Stimulated activated CD8-positive, alpha-beta memory T cell treated with anti-CD3 and anti-CD28 coated beads, Interleukin-12 subunit alpha, Interleukin-12 subunit beta, amount 100 ng/mL, for 4 hours (primary cell): ENCODE measurements around the gene DBH.

Experiments
- DNase-seq: peaks from one replicate; pipeline ENCODE4 v3.0.0-alpha.2; 2020; ENCODE audit warnings: low read depth

The DBH gene

DNA sequence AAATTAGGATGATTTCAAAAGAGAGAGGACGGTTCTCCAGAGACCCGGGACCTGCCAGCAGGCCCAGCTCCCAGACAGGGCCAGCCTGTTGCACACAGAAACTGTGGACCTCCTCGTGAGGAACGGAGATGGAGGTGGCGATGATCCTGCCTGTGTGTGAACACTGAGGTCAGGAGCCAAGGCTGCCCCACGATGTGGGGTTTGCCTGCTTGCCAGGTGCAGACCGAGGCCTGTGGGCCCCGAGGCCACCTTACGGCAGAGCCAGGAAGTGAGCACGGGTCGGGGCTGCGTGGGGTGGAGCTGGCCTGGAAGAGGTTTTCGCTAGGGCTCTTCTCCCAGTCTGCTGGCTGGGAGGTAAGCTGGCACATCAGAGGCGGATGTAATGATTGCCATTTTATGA lies 31.3 kb upstream of the DBH start:
- DNase-seq = no peak

DNA sequence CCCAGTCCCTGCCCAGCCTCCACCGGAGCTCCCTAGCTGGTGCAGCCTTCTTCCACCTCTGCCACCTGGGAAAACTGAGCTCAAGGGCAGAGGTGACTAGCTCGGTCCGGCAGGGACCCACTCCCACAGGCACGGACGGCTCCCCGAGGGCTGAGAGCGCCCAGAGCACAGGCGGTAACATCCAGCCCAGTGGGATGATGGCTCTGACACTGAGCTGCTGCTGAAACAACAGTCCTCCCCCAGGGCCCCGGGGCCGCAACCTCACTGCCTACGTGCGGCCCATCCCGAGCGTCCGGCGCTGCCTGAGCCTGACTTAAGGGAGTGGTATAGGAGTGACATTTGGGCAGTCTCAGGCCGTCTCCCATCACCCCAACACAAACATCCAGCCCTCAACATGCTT lies 30.7 kb upstream of the DBH start:
- DNase-seq = no peak

DNA sequence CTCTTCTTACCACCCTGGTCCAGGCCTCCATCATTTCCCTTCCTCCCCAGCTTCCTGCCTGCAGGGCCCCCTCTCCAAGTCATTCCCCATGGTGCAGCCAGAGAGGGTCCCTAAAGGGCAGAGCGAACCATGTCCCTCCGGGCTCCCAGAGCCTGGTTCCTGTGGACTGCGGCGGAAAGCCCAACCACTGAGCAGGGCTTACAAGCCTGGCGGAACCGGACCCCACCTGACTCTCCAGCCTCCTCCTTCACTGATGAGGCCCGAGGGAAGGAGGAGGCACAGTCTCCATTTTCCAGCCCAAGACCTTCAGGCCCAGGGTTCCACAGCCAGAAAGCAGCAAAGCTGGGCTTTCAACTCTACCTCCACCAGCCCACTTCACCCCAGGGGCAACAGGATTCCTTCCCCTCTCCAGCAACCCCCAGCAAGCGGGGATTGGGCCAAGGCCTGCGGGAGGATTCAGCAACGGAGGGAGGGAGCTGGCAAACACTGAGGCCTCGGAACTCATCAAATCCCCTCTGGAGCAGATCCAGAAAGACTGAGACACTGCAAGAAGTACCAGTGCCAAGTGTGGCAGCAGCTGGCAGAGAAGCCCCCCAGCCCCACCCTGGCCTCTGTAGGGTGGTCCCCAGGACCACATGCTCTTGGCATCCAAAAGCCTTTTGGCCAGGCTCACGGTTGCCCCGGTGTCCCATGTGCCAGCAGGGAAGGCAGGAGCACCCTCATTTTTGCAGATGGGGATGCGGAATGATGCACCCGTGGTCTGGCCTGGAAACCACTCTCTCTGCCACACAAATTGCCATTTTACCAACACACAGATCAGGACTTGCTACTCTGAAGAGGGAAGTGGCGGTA lies 30.1 kb upstream of the DBH start:
- no peak for DNase-seq

DNA sequence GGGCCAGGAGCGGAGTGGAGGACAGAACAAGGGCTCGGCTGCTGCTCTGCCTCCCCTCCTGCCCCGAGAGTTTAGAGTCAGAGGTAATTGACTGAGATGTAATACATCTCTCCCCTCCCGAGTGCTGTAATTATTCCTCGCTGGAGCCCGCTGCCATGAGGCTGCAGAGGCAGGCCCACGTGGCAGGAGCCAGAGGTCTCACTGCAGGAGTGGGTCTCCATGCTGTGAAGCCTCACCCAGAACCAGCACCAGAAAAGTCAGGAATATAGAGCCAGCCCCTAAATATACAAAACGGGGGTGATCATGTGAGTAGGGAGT lies 29.5 kb upstream of the DBH start:
- DNase-seq = no peak

DNA sequence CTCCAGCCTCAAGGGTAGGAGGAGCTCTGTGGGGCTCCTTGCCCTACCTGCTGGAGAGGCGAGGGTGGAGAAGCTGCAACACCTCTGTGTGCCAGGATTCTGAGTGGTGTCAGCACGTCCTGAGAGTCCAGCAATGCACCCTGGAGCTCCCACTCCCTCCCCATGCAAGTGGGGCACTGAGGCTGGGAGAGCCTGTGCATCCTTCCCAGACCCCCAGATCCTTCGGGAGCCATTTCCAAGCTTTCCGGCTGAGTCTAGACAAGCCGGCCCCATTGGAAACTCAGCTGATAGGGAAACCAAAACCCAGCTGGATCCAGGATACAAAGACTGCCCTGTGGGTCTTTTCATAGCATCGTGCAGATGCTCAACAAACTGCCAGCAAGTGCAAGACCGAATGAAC lies 28.8 kb upstream of the DBH start:
- DNase-seq = no peak

DNA sequence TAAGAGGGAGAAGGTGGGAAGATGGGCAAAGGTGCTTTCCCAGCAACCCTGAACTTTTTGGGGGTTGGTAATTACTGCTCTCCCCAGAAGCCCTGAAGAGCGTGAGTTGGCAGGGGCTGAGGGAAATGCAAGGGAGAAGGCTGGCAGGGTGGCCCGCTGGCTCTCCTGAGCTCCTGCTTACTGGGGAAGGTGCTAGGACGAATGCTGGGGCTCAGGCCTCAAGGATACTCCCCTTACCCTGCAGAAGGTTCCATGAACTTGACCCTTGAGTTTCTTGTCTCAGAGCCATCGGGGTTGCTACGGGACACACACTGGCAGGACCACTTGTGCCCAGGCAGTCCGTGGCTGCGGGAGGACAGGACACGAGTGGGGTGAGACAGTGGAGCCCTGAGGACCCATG lies 28.2 kb upstream of the DBH start:
- DNase-seq = no peak

DNA sequence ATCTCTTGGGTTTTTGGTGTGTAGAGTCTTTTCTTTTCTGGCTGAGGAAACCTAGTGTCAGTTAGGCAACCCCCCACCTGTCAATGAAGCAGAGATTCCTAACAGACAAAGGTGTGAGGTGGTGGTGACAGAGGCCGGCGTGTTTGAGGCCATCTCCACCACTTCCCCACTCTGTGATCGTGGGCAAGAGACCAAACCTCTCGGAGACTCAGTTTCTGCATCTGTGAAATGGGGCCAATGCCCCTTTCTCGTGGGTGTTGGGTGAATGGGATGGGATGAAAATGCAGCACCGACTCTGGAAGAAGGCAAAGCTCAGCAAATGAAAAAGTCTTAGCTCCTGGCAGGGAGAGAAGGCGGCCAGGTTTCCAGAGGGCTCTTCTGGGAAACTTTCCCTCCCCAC lies 27.8 kb upstream of the DBH start:
- DNase-seq = no peak

DNA sequence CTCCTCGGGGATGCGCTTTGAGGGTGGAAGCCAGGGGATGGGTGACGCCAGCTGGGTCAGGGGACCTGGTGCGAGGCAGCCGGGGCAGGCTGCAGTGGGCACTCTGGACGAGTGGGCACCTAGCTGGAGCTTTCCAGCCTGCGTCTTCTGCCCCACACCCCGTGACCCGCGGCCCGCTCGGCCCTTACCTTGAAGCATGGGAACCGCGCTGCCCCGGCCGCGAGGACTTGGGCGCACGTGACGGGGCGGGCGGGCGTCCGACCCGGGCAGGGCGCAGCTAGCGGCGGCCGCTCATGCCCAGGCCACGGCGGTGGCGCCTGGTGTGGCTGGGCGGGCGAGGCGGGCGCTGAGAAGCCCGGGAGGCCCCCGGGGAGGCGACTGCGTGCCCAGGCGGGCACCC lies 27.3 kb upstream of the DBH start:
- DNase-seq = no peak

DNA sequence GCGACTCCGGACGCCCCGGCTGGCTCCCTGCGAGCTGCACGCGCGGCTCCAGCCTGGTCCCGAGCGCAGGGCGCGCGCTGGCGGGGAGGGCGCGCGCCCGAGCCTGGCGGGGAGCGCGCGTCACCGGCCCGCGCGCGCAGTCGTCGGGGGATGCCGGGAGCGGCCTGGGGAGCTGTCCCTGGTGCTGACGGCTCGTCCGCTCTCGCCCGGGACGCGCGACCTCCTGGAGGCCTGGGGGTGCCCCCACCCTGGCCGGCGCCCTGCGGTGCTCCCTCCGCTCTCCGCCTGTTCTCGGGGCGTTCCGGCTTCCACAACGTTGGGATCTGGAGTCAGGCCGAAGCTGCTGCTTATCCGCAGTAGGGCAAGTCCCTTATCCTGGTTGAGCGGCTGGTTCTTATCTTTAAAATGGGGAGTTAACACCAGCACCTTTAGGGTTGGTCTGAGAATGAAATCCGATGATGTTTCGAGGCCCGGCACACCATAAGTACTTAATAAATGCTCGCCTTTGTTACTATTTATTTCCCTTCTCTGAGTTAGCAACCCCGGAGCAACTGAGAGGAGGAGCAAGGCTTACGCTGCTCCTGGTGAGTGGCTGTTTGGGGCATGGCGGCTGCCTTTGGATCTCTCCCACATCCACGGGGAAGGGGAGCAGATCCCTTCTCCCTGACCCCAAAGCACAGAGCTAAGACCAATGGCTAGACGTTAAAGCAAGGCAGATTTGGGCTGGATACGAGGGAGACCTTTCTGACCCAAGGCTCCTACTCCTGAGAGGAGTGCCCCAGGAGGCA lies 26.7 kb upstream of the DBH start, which contains the start of gene FAM163B:
TSS of gene FAM163B (minus strand) at position 79 of the 788 bp plus-strand sequence. CDS start 29,166 bp downstream, outside the sequence.
- no peak for DNase-seq

DNA sequence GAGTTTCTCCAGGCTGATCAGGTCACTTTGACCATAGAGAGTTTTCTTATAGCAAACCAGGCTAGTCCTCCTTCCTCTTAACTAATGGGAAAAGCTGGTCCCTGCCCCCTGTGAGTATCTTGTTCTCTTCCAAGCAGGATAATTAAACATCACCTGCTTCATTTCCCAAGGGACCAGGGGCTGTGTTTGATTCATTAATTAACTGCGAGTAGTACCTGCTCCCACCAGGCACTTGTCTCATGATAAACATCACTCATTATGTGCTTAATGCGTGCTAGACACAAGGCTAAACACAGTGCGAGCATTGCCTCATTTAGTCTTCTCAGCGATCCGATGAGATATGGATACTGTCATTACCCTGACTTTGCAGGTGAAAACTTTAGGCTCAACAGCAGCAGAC lies 25.3 kb upstream of the DBH start:
- no peak for DNase-seq

DNA sequence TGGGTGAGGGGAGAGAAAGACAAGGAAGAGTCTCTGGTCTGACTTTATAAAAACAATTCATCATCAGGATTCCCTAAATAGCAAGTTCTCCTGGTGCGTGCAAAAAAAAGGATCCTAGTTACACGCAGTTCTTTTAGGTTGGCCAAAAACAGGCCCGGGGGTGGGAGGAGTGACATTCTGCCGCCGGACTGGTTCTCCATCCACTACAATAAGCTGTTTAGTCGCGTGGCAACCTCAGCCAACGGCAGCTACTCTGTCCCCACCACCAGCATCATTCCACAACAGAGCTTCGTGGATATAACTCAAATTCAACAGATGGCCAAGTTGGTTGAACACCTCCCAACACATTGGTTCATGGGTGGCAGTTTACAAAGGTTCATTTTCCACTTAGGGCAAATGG lies 24.1 kb upstream of the DBH start:
- DNase-seq = no peak

DNA sequence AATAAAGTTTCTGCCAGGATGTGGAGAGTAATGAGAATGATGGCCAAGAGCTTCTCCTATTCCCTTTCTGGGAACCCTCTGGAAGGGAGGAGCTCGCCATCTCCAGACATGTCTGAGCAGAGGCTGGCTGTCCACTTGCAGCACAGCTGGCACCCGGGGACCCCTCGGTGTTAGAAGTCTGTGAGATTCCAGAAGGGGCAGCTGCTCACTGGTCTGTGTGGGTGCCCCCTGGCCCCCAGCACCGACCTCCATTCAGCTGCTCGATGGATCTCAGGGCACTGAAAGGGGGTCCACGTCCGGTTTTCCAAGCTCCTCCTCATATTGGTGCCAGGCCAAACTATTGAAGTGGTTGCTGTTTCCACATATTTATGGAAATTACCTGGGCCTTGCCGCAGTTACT lies 23.3 kb upstream of the DBH start:
- DNase-seq = no peak

DNA sequence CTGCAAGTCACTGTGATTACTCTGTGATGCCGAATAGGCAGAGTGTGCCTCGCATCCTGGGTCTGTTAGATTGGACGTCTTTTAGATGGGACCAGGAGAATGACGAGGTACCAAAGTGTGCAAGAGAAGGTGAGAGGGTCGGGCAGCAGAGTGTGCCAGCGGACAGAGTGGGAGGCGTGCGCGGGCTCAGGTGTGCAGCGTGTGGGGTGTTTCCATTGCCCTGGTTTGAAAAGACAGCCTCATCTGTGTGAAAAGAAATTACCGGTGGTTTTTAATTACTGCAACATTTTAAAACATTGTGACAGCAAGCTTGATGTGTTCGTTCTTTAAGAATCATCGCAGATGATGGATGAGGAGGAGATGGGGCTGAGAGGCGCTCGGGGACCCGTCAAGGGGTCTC lies 22.7 kb upstream of the DBH start:
- no peak for DNase-seq

DNA sequence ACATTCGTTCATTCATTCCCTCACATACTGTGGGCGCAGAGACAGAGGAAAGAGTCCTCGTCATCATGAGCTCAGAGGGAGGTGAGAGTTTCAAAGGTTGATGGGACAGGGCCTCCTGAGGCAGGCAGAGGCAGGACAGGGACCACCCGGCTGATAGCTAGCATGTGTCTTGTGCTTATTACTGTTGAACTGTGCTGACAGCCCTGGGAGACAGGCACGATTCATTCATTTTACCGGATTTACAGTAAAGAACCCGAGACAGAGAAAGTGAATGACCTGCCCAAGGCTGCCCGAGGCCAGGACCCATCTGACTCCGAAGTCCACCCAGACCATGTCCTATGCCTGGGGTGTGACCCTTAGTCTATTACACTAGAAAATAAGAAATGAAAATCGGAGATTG lies 22.1 kb upstream of the DBH start:
- DNase-seq = no peak

DNA sequence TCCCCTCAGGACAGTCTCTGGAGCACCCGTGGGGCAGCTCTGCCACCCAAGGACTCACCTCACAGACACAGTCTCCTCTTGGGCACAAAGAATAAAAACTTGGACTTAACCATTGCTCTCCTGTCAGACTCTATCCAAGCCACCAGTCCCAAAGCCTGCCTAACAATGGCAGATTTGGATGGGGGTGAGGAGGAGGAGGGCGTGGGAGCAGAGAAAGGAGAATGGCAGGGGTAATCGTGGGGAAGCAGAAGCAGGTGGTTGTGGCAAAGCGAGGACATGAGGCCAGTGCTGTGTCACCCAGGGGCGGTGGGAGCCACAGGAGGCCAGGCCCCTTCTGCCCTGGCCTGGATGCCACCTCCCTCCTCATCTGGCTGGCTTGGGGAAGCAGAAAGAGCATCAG lies 21.5 kb upstream of the DBH start:
- DNase-seq = no peak

DNA sequence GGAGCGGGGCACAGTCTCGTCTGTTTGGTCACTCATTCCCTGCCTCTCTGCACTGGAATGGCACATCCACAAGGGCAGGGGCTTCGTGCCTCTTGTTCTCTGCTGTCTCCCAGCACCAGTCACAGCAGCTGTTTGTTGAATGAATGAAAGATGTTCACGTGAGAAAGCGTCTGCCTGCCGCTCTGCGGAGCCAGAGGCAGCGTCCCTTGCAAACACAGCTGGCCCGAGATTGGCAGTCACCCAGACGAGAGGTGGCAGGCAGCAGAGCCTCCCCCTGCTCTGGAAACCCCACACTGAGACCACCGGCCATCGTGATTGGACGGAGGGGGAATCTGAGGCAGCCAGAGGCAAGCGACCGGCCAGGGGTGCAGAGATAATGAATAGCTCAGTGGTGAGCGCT lies 21.0 kb upstream of the DBH start:
- DNase-seq = no peak

DNA sequence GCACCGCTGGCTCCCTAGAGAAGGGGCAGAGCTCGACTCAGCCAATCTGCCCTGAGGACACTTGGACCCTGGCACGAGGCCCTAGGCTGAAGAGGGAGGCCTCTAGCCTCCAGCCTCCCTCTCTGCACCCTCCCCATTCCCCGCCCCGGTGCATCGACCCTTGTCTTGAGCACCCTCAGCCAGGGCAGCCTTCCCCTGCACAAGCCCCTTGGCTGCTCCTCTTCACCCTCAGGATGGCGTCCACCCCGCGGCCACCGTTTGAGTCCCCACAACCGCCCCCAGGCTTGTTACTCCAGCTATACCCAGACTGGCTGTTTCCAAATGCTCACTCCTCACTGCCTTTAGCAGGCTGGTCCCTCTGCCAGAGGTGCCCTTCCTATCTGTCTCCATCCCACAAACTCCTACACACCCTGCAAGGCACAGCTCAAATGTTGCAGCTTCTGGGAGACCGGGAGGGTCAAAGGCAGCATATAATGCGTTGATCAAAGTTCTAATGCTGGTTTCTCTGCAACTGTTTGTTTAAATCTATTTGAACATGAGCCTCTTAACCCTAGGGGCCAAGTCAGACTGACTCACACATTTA lies 20.5 kb upstream of the DBH start:
- no peak for DNase-seq

DNA sequence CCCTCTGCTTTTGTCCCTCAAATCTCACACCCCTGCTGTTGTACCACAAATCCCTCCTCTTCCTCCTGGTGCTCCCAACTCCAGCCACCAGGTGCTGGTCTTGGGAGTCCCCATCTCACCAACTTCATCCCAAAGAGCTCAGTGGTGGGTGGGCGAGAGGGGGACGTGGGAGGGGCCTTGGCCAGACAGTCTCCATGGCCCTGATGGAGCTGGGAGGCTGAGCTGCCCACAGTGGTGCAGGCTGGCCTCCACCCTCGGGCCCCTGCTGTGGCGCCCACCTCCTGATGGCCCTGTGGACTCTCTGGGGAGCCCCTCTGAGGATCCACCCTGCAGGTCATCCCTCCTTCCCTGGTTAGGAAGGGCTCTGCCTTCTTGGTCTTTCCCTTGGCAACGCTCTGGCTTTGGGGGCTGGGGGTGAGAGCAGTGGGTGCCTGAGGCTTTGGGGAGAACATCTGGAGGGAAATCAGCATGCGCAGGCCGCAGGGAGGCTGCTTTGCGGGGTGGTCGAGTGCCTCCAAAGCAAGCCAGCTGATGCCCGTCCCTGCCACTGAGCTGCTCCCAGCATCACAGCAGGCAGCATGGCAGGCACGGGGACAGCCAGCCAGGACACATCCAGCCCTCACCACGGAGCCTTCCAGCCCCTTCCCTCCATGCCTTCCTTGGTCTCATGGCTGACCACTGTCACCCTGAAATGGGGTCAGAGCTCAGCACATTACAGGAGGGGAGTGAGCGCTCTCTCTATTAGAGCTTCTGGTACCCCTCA lies 19.3 kb upstream of the DBH start:
- DNase-seq = no peak

DNA sequence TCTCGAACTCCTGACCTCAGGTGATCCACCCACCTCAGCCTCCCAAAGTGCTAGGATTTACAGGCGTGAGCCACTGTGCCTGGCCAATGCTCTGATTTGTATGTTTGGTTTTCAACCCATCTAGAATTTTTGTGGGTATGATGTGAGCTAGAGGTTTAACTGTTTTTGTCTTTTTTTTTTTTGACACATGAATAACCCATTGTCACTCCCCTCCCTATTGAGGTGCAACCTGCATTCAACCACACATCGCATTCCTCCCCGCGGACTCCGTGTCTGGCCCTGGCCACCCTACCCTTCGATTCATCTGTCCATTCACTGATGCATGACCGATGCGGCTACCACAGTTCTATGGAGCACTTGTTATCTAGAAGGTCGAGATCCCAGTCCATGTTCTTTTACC lies 17.4 kb upstream of the DBH start:
- no peak for DNase-seq

DNA sequence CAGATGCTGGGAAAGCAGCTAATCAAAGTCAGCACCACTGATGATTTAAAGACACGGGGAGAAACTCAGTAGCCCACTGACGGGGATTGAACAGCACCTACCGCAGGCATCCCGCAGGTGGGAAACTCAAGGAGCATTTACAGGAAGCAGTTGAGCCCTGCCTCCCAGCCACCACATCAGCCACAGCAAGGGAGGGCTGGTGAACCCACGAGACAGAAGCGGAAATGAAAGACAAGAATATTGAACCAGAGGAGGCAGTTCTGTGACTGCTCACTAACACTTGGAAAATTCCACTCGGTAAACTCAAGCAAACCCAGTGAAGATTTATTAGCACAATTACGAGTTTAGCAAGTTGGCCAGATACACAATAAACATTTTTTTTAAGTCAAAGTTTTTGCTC lies 16.4 kb upstream of the DBH start:
- peak; percentile 31 for DNase-seq

DNA sequence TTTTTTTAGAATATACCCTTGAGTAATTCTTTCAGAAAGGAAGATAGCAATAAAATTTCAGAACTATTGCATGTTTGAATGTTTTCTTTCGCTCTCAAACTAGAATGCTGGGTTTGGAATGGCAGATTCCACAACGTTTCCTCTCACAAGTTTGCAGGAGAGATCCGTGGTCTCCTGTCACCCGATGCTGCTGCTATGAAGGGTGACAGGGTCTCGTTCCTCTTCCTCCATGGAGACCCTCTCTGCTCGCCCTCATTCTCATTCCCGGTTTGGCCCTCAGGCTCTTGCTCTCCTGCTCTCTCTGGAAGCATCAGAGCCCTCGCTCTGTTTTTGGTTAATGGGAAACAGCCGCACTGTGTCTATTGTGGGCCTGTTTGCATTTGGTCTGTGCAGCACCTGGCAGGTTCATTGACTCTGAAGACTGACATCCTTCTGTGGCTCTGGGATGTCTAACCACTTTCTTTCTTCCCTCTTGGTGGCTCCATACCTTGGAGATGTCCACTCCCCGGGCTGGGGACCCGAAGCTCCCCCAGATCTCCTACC lies 14.4 kb upstream of the DBH start:
- no peak for DNase-seq

DNA sequence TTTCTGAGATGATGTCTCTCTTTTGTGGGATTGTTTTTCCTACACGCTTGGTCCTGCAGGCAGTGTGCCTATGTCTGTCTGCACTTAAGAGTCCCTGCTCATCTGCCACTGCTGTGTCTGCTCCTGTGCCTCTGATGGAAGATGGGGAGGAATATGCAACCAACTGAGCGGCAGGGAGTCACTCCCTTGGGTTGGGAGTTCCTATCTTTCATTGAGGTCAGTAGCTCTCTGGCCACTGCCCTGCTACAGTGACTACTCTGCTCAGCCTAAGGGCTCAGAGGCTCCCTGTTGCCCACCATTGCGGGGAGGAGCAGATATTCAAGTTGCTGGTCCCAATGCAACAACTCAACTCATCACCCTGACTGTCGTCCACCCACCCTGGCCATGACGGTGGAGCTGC lies 13.6 kb upstream of the DBH start:
- DNase-seq = no peak
